Lower lobe of right lung (tissue), 2 donors: ENCODE measurements around the gene RBM33. TPM values are rescaled to one million over a fixed set of nuclear protein-coding genes. Genes with fewer than 3 reads are reported as not detected.

Experiments
- ATAC-seq, 2 donors: fragments of 200-7000 bp; cut with Tn5 transposase; one replicate each; pipeline ENCODE4 v1.9.1; 2020 to 2022; ENCODE audit warnings: mild to moderate bottlenecking in 2 of 2, moderate library complexity in 2 of 2
- DNase-seq: peaks from one replicate; pipeline ENCODE4 v3.0.0-alpha.2; 2020
- H3K27ac ChIP-seq: fragments of 200-600 bp; one replicate; pipeline ENCODE4 v1.8.0; 2022
- H3K27me3 ChIP-seq: fragments of 200-600 bp; one replicate; pipeline ENCODE4 v1.8.0; 2022; ENCODE audit warnings: low read depth
- H3K36me3 ChIP-seq: fragments of 200-600 bp; one replicate; pipeline ENCODE4 v1.8.0; 2022; ENCODE audit warnings: mild to moderate bottlenecking
- H3K4me1 ChIP-seq: fragments of 200-600 bp; one replicate; pipeline ENCODE4 v1.8.0; 2022
- H3K4me3 ChIP-seq: fragments of 200-600 bp; one replicate; pipeline ENCODE4 v1.8.0; 2022; ENCODE audit warnings: mild to moderate bottlenecking
- H3K9me3 ChIP-seq: fragments of 200-600 bp; one replicate; pipeline ENCODE4 v1.8.0; 2022
- intact Hi-C: fragments of 100-400 bp; cut with DNase I; formaldehyde crosslinking; loops from one replicate; pipeline ENCODE4 v1.11.0; 2022
- total RNA-seq: library from RNA; stranded (reverse); fragmentation: NEBNext Ultra II Directional; extraction: Animal tissue kit (Norgen Biotek cat#: 25700); gene quantifications from one replicate; pipeline ENCODE4 v1.2.1, GENCODE V29; 2021
- TF ChIP-seq, protein P1 (sequence below): fragments of 200-600 bp; IDR thresholded peaks from one replicate; pipeline ENCODE4 v1.8.0; 2022; ENCODE audit warnings: antibody characterized with exemption, mild to moderate bottlenecking
- donor health status: DM: no; HTN: yes; CAD: no; lungs with severe emphysema.

The RBM33 gene
- total RNA-seq, 1 donor from 2014 or later: 67.2 TPM

GRCh38 chr7:155795401-155795800, 150.9 kb downstream of the RBM33 start:
- DNase-seq: peak; percentile 24
- no peaks in the 10 kb centered on the region for H3K36me3 ChIP-seq
- H3K4me1 ChIP-seq: peaks cover 4% of the 10 kb centered on the region
- intact Hi-C loops: no loop called here
- no peak overlapping the region for H3K4me3 ChIP-seq
- H3K27ac ChIP-seq: no peak overlapping the region
- TF ChIP-seq, protein P1, sequence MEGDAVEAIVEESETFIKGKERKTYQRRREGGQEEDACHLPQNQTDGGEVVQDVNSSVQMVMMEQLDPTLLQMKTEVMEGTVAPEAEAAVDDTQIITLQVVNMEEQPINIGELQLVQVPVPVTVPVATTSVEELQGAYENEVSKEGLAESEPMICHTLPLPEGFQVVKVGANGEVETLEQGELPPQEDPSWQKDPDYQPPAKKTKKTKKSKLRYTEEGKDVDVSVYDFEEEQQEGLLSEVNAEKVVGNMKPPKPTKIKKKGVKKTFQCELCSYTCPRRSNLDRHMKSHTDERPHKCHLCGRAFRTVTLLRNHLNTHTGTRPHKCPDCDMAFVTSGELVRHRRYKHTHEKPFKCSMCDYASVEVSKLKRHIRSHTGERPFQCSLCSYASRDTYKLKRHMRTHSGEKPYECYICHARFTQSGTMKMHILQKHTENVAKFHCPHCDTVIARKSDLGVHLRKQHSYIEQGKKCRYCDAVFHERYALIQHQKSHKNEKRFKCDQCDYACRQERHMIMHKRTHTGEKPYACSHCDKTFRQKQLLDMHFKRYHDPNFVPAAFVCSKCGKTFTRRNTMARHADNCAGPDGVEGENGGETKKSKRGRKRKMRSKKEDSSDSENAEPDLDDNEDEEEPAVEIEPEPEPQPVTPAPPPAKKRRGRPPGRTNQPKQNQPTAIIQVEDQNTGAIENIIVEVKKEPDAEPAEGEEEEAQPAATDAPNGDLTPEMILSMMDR: no peak
- no peaks in the 10 kb centered on the region for H3K9me3 ChIP-seq
- peaks cover 40% of the 10 kb centered on the region for H3K27me3 ChIP-seq
- no peak for ATAC-seq

DNA sequence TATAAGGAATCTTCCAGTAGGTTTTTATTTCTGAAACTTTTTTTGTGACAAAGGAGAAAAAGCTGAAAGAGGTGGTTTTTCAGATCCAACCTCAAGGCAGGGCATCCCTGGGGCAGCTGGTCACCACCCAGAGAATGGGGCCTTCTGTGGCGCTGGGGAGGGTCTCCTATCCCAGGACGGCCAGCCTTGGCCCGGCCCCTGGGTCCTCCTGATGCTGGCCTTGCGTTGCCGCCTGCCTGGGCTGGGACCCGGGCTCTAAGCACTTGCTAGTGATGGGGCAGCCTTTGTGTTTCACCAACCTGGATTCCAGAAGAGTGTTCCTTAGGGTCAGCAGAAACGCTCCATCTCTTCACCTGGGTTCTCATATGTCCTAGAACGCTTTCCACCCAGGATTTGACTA, 151.5 kb downstream of the RBM33 start:
- no peaks in the 10 kb centered on the region for H3K9me3 ChIP-seq
- intact Hi-C loops: no loop called here
- H3K4me3 ChIP-seq: no peak overlapping the region
- peak; percentile 38 for DNase-seq
- peaks cover 46% of the 10 kb centered on the region for H3K27me3 ChIP-seq
- ATAC-seq: no peak
- TF ChIP-seq, protein P1: no peak
- H3K4me1 ChIP-seq: peaks cover 4% of the 10 kb centered on the region
- no peak overlapping the region for H3K27ac ChIP-seq
- no peaks in the 10 kb centered on the region for H3K36me3 ChIP-seq

- Histone ChIP-seq H3K27me3 (peaks cover 52% of the 10 kb centered on the region), H3K9me3 (no peaks in the 10 kb centered on the region), H3K4me3 (no peak overlapping the region), H3K36me3 (no peaks in the 10 kb centered on the region), H3K4me1 (peaks cover 4% of the 10 kb centered on the region), H3K27ac (no peak overlapping the region)
- DNase-seq (peak; percentile 78), ATAC-seq (peak; percentile 90 to 94)
- TF ChIP-seq, protein P1: peak; percentile 90
- intact Hi-C loops: no loop called here
These were observed 152.2 kb downstream of the RBM33 start for GRCh38 chr7:155796381-155797261.

GRCh38 chr7:155797262-155798250, 153.1 kb downstream of the RBM33 start:
- Histone ChIP-seq H3K9me3 (no peaks in the 10 kb centered on the region), H3K27ac (no peak overlapping the region), H3K4me1 (peaks cover 4% of the 10 kb centered on the region), H3K36me3 (no peaks in the 10 kb centered on the region), H3K4me3 (no peak overlapping the region), H3K27me3 (peaks cover 60% of the 10 kb centered on the region)
- intact Hi-C loops: no loop called here
- peak in 1 of 2 donors; percentile 48 for ATAC-seq
- DNase-seq: no peak
- TF ChIP-seq, protein P1: no peak

DNA sequence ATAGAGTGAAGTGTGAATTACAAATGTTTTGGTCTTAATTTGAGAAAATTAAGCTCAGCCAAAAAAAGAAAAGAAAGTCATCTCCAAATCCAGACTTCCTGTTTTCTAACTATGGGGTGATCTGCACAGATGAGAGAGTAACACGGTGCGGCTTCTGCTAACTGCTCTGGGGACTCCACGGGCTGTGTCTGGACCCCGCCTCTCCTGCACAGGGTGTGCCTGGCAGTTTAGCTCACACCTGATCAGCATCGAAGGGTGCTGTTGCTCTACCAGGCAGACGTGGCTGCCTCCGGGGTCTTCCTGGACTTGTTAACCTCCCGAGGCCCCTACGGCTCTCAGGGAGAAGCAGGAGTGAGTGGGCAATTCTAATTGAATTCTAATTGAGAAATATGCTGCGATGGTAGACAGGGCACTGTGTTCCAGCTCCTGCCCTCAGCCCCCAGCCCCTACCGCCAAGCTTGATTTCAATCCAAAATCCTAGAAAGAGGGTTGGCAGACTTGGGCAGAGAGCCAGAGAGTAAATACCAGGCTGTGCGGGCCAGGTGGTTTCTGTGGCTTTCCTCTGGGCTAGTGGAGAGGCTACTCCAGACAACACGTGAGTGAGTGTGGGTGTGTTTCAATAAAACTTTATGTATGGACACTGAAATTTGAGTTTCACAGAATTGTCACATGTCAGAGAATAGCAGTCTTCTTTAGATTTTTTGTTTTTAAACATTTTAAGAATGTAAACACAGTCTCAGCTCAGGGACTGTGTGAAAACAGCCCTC, 154.4 kb downstream of the RBM33 start:
- intact Hi-C loops: no loop called here
- TF ChIP-seq, protein P1: no peak
- peaks cover 9% of the 10 kb centered on the region for H3K4me1 ChIP-seq
- H3K27ac ChIP-seq: no peak overlapping the region
- H3K9me3 ChIP-seq: no peaks in the 10 kb centered on the region
- ATAC-seq (no peak), DNase-seq (no peak)
- H3K27me3 ChIP-seq: peaks cover 73% of the 10 kb centered on the region
- H3K4me3 ChIP-seq: no peak overlapping the region
- H3K36me3 ChIP-seq: no peaks in the 10 kb centered on the region
